H4 (cell line): ENCODE results near the gene ZNF428. TPM values are rescaled to one million over a fixed set of nuclear protein-coding genes. Genes with fewer than 3 reads are reported as not detected.
"Not testable (repeated sequence)": the region's sequence is repeated elsewhere in the genome, so short reads cannot be mapped to it uniquely, and the experiment has no call there.

Experiments used
- DNase-seq: peaks from one replicate; pipeline ENCODE4 v3.0.0-alpha.2; 2015; ENCODE audit warnings: low spot score
- total RNA-seq: library from RNA; depleted of rRNA; stranded (reverse); fragments of >200 nt; shearing (Covaris generic); gene quantifications from 2 replicates; pipeline ENCODE4 v1.2.3, GENCODE V29; 2014

The ZNF428 gene
- total RNA-seq, 1 experiment from 2014 or later = 20.4 TPM

DNA sequence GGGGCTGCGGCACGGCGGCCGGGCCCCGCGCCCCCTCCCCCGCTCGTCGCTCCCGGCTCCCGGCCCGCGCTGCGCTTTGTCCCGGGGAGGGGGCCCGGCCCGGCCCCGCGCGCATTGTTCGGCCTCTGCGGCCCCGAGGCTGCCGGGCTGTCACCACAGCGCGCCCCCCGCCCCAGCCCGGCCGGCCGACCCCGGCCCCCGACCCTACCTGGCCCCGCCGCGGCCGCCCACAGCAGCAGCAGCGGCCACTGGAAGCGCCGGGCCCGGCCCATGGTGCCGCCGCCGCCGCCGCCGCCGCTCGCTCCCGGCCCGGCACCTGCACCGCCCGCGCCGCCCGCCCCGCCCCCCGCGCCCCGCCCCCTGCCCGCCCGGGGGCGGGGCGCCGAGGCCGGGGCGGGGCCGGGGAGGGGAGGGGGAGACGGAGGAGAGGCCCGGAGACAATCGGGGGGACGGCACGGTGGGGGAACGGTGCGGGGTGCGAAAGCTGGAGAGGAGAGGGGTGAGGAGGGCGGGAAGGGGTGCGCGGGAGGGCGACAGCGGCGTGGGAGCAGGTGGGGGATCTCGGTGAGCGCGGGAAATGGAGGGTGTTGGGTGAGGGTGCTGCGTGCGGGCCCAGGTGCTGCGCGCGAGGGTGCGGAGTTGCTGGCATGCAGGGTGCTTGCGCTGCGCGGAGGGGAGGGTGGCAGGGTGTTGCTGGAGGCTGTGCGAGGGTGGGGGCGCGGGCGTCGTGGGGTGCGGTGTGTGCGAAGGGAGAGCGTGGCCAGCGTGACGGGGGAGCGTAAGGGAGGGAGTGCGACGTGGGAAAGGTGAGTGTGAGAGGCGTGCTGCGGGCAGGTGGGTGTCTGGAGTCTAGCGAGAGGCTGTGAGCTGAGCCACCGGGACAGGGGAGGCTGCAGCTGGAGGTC is 20.3 kb upstream of the ZNF428 start, which contains the start of gene CADM4:
TSS of gene CADM4 (minus strand) at position 332 of the 905 bp plus-strand sequence. CDS start at position 272, 60 bp downstream.
- no peak for DNase-seq

DNA sequence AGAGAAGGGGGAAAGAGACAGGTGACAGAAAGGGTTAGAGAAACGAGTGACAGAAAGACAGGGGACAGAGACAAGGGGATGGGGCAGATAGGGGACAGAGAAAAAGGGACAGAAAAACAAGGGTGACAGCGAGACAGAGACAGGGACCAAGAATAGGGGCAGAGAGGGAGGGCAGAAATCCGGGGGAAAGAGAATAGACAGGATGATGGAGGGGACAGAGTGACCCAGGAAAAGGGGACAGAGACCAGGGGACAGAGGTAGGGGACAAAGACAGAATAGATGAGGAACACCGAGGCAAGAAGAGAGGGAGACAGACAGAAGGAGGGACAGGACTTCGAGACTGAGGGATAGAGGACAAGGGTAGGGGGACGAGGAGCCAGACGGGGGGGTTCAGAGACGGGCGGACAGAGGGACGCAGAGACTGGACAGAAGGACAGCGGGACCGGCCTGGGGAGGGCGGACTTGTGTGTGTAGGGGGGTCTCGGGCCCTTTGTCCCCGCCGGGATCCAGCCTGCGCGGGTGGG is 19.6 kb upstream of the ZNF428 start:
- no peak for DNase-seq

DNA sequence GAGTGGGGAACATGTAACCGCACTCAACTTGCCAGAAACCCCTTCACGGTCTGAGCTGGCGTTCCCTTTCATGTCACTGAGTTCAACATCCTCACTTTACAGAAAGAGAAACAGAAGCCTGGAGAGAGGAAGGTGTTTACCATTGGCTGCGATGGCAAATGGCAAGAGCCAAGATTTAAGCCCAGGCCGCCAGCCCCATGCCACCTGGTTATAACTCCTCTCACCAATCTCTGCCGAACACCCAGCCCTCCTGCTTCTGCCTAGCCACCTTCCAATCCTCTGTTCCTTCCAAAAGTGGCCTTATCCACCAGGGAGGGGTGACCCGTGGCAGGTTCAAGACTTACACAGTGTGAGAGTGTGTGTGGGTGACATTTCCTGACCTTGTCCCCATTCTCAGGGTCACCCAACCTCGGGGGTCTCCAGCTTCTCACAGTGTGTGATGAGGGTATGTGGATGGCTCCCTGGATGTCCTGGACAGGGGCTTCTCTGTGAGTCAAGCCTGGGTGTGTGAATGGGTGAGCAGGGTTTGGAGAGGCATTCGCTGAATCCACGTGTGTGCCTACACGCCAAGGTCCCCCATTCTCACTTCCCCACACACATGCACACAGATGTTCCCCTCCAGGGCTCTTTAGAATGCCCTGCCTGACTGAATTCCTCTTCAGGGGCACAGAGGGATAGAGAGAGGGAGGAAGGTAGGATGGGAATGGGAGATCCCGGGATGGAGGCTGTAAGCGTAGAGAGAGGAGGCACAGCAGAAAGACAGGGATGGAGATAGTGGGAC is 19.0 kb upstream of the ZNF428 start:
- no peak for DNase-seq

DNA sequence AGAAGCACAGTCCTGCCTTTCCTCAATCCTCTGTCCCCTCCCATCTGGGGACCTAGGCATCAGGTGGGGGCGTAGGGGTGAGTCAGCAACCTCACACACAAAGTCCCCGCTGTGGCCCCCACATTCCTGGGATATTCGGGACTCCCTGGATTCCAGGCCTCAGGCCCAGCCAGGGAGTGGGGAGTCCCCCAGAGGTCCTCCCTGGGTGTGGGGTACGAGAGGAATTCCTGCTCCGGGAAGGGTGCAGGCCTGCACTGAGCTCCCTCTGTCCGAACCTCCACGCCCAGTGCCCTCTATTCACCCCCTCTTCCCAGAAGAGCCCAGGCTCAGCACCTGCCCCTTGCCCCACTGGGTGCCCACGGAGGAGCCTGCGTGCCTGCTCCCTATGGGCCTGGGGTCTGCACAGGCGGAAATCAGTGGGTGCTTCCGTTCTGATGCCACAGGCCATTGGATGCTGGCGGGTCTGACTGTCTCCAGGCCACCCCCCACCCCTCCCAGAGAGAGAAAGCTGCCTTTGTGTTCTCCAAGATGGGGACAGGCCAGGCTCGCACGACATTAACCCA is 16.8 kb upstream of the ZNF428 start:
- DNase-seq = no peak

DNA sequence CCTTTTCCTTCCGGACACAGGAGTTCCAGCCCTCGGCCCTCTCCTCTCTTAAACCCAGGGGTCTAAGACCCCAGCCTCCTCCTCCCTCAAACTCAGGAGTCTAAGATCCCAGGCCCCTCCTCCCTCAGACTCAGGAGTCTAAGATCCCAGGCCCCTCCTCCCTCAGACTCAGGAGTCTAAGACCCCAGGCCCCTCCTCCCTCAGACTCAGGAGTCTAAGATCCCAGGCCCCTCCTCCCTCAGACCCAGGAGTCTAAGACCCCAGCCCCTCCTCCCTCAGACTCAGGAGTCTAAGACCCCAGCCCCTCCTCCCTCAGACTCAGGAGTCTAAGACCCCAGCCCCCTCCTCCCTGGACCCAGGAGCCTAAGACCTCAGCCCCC is 16.1 kb upstream of the ZNF428 start:
- DNase-seq = not testable (repeated sequence)

DNA sequence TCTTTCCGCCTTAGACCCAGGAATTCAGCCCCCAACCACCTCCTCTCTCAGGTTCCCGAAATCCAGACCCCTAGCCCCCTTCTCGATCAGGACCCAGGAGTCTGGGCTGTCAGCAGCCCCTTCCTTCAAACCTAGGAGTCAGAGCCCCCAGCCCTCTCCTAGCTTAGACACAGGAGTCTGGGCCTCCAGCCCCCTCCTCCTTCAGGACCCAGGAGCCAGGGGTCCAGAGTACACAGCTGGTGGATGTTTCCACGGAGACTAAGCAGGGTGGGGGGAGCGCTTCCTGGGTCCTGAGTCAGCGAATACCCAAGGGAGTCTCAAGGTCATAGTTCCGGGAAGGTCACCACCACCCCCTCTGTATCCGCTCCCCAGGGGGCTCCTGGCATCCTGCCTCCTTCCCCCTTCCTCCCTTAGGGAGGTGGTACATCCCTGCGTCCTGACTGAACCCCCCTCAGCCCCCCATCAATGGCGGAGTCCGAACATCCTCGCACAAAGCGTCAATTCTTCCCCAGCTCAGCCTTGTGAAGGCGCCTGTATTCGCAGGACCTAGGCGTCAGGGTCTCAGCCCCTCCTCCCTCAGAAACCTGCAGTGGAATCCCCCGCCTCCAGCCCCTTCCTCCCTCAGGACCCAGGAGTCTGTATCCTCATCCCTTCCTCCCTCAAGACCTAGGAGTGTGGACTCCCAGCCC is 15.6 kb upstream of the ZNF428 start:
- no peak for DNase-seq

DNA sequence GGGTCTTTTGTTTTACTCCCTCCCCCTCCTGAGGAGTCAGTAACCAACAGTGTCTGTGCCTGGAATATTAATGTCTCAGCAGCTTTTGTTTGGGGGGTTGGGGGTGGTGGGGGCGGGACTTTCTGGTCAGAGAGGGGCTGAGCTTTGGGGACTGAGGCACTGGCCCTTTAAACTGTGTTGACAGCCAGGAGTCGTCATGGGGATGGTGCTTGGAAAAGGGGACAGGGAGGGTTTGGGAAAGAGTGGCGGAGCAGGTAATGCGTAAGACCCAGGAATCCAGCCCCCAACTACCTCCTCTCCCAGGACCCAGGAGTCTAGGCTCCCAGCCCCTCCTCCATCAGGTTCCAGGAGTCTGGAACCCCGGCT is 15.1 kb upstream of the ZNF428 start:
- no peak for DNase-seq

DNA sequence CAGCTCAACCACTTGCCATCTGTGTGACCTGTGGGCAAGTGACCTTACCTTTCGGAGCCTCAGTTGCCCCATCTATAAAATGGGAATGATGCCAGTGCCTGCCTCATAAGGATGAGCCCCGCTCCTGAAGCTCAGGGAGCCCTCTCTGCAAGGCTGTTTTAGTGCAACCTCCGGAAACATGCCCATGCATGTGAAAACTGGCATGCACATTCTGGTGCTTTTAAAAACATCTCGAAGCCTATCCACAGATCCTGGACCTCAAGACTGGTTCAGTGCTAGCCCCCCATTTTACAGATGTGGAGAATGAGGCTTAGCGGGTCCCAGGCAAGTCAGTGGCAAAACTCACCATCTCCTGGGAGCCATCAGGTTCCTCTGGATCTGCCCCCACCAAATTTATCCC is 14.6 kb upstream of the ZNF428 start:
- DNase-seq = no peak

DNA sequence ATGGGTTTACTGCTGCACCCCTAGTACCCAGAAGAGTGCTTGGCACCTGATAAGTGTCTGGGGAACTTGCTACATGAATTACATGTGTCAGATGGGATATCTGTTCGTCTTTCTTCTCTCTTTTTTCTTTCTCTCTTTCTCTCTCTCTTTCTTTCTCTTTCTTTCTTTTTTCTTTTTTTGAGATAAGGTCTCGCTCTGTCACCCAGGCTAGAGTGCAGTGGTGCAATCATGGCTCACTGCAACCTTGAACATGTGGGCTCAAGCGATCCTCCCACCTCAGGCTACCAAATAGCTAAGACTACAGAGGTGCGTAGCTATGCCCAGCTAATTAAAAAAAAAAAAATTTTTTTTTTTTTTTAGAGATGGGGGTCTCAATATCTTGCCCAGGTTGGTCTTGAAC is 14.1 kb upstream of the ZNF428 start:
- no peak for DNase-seq

DNA sequence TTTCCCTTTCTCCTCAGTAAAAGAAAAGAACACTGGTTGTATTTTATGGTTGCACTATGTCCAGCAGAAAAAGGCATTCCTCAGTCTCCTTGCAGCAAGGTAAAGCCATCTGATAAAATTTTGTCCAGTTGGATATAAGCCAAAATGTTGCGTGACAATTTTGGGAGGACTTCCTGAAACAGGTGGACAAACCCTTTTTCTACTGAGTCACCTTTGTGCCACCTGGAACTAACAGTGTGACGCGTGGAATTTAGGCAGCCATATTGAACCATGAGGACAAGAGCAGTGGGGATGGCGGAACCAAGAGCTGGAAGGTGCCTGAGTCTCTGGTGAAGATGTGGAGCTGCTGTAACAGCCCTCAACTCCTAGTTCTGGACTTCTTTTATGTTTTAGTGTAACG is 12.1 kb upstream of the ZNF428 start:
- DNase-seq = no peak

DNA sequence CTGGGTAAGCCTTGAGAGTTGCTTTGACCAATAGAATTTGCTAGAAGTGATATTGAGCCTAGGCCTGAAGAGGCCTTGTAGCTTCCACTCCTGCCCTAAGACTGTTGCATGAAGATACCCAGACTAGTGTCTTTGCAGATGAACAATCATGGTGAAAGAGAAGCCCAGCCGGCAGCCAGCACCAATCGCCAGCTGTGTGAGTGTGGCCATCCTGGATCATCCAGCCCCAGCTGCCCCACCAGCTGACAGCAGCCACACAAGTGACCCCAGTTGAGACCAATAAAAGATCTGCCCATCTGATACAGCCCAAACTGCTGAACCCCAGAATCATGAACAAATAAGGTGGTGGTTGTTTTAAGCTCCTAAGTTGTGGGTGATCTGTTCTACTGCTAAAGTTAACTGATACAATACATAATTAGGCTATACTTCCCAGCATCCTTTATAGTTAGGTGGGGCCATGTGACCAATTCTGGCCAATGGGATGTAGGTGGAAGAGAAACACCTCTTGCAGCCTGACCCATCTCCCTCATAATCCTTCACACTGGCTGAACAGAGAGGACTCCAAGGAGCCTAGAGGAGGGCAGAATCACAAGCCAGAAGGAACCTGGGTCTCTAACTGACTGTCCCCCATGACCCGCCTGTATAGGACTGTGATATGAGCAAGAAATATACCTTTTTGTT is 9.4 kb upstream of the ZNF428 start:
- no peak for DNase-seq

DNA sequence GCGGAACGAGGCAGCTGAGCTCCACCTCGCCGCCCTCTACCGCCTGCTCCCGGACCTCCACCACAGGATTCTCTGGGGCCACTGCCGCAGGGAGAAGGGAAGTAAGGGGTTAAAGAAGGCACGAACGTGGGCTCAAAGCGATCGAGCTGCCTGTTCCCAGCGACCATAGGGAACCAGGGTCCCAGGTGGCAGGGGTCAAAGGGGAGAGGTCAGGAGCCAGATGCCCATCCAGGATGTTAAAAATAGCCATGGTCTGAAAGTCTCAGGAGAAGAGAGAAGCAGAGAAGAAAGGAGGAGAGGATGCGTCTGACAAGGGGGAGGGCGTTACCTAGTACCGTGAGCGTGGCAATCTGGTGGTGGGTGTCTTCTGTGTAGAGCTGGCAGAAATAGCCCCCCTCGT is 7.4 kb upstream of the ZNF428 start:
- no peak for DNase-seq

DNA sequence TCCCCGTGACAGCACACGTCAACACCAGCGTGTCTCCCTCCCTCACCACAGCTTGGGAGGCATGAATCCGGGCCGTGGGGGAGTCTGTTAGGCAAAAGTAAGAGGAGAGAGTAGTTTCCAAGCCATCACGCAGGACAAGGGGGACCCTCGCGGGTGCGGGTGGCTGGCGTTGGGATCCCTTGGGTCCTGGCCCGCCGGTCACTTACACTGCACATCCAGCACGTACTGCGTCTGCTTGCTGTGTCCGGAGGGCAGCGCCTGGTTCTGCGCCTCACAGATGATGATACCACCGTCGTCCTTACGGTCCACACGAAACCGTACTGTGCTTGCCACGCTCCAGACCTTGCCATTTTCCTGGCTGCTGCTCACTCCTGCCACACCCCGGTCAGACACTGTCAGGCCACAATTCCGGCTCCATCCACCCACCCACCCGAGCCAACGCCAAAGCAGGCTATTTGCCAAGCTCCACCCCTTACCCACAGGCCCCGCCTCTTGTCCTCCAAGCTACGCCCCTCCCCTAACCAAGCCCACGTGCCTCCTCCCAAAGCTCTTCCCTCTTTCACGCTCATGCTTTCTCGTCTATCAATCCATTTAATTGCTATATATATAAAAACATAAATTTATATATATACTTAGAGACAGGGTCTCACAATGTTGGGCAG is 6.6 kb upstream of the ZNF428 start:
- DNase-seq = no peak

DNA sequence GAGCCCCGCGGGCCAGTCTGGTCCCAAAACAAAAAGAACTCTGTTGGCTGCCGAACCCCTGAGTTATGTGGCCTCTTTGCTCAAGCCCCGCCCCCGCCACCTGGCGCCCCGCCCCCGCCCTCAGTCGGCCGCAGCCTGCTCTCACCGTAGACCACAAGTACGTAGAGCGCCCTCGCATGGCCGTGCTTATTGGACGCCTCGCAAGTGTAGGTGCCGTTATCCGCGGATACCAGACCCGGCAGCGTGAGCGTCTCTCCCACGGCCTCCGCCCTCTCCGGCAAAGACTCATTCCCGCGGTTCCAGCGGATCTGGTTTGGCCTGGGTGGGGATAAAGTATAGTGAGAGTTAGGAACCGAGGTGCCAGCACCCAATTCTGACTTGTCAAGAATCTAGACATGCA is 5.5 kb upstream of the ZNF428 start:
- no peak for DNase-seq

DNA sequence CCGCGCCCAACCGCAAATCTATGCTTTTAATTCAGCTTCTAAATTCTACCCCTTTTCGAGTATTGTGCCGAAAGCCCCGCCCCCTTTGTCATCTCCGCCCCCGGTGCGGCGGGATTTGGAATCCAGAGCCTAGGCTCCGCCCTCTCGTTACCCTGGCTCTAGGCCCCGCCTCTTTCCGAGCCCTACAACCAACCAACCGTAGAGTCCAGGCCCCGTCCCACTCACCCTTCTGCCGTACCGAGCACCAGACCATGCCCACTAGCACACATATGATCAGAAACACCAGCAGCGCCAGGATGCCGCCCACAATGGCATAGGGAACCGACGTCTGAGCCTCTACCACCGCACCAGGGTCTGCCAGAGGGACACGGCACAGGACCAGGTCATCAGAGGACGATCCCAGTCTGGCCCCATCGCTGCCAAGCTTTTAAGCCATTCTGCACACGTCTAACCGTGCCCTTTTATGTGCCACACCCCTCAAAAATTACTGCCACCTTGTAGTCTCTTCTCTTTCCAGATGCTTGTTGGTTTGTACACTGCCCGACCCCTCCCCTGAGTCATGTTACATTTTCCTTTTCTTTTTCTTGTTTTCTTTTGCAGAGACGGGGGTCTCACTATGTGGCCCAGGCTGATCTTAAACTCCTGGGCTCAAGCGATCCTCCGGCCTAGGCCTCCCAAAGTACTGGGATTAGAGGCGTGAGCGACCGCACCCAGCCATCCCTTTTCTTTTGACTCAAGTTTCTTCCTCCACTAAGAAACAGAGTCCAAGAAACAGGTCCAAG is 4.7 kb upstream of the ZNF428 start:
- DNase-seq = no peak

DNA sequence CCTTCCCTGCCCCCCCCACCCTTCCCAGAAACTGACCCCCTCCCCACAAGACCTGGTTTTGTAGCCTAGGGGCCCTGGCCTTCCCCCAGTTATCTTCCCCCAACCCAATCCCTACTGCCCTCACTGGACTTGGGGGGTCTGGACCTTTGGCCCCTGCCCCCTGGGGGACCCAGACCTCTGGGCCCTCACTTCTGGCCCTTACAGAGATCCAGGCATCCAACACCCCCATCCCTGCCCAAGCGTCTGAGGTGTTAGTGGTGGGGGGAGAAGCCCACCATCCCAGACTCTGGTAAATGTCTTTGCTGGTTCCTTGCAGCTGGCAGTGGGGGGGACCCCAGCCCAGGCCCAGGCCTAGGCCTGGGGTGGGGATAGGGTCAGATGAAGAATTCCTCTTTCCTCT is 3.5 kb upstream of the ZNF428 start:
- DNase-seq = no peak

DNA sequence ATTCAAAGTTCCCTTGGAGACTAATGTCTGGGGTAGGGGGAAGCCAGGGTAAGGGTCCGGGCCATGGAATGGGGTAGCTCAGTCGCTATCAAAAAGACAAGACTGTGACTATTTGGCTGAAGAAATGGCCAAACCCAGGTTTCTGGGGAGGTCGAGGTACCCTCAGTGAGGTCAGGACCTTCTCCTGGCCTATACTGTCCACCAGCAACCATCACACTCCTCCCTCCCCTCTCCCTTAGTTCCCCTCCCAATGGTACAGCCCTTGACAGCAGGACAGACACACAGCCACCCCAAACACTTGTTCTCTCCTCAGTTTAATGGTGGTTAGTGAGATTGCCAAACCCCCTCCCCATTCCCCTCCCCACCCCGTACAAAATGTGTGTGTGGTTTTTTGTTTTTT is 2.6 kb upstream of the ZNF428 start:
- no peak for DNase-seq

DNA sequence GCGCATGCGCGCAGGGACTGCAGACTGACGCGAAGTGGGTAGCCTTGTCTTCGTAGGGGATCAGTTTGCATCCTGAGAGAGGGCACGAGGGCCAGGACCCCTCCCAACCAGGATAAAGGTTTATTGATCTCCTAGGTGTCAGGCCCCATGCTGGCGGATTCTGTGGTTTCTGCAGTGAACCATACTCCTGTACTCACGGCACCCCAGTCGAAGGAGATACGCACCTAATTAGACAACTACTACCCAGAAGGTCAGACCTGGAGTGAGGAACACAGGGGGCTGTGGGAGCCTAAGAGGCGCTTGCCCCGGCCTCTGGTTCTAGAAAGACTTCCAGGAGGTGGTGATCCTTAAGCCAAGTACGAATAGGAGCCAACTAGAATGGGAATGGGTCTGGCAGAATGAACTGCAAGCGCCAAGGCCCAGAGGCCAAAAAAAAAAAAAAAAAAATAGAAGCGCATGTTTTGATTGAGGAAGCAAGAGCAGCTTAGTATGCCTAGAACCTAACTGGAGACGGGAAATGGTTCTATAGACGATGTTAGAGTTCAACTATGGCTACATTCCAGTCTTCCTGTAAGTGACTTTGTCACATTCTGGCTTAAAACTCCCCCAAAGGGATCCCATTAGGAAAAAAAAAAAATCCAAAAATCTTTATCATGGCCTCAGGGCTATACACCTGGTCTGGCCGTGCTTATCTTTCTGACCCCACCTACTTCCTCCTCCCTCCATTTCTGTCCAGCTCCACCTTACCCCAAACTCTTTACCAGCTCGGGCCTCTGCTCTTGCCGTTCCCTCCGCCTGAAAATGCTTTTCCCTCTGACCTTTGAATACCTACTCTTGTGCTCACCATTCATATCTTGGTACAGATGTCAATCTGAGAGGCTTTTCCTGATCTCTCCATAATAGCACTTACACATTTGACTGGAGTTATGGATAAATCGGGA is 902 bp upstream of the ZNF428 start:
- DNase-seq = no peak

DNA sequence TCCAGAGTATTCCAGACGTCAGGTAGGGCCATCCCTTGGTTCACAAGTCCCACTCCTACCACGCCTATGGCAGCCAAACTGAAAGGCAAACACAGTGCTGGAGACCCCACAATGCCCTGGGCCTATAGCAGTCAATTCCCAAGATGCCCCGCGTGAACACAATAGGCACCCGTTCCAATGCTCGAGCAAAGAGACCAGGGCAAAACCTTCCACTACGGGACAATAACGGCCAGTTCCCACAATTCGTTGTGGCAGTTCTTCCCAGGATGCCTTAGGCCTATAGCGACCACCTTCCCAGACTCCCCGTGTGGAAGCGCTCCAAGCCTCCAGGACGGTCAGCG is 538 bp downstream of the ZNF428 start:
- DNase-seq = no peak
